ENCODE data around the gene CFAP97.

The CFAP97 gene

GRCh38 chr4:185238215-185238681, 34.4 kb upstream of the CFAP97 start:
- H3K4me3 ChIP-seq (replicated peaks; ENCODE audit: insufficient read depth, low read length), result no peak overlapping the region
- TF ChIP-seq SPI1 (IDR thresholded peaks at IDR 0.05; ENCODE audit: borderline replicate concordance, low read depth), result no peak
- H3K27me3 ChIP-seq (ENCODE audit: insufficient read depth, poor library complexity, severe bottlenecking), result peaks cover 2% of the 10 kb centered on the region
- no peak for DNase-seq (ENCODE audit: low read depth in 1 of 2, low spot score in 1 of 2)
- H3K27ac ChIP-seq (replicated peaks), result no peak overlapping the region

GRCh38 chr4:185237175-185237574, 33.4 kb upstream of the CFAP97 start:
- no peak overlapping the region for H3K4me3 ChIP-seq (replicated peaks; ENCODE audit: insufficient read depth, low read length)
- H3K27me3 ChIP-seq (ENCODE audit: insufficient read depth, poor library complexity, severe bottlenecking), result peaks cover 2% of the 10 kb centered on the region
- TF ChIP-seq CTCF (IDR thresholded peaks at IDR 0.05; ENCODE audit: insufficient read depth, low read length) (no peak), REST (IDR thresholded peaks at IDR 0.05; ENCODE audit: insufficient replicate concordance, low read depth) (no peak), SPI1 (IDR thresholded peaks at IDR 0.05; ENCODE audit: borderline replicate concordance, low read depth) (no peak), GABPA (IDR thresholded peaks at IDR 0.05; ENCODE audit: low read depth) (no peak)
- H3K27ac ChIP-seq (replicated peaks), result no peak overlapping the region
- no peak for DNase-seq (ENCODE audit: low read depth in 1 of 2, low spot score in 1 of 2)

- Histone ChIP-seq H3K27ac (replicated peaks) (no peak overlapping the region), H3K27me3 (ENCODE audit: insufficient read depth, poor library complexity, severe bottlenecking) (peaks cover 2% of the 10 kb centered on the region)
- DNase-seq (ENCODE audit: low read depth in 1 of 2, low spot score in 1 of 2), result no peak
Observed at GRCh38 chr4:185235843-185236503, 32.2 kb upstream of the CFAP97 start.

More at GRCh38 chr4:185235843-185236503, 32.2 kb upstream of the CFAP97 start:
- TF ChIP-seq GABPA (IDR thresholded peaks at IDR 0.05; ENCODE audit: low read depth) (no peak), POLR2AphosphoS5 (IDR thresholded peaks at IDR 0.05; ENCODE audit: low read depth) (no peak), CTCF (IDR thresholded peaks at IDR 0.05; ENCODE audit: insufficient read depth, low read length) (no peak), SPI1 (IDR thresholded peaks at IDR 0.05; ENCODE audit: borderline replicate concordance, low read depth) (no peak), REST (IDR thresholded peaks at IDR 0.05; ENCODE audit: insufficient replicate concordance, low read depth) (no peak)
- no peak overlapping the region for H3K4me3 ChIP-seq (replicated peaks; ENCODE audit: insufficient read depth, low read length)

Data from HL-60 (cell line).